Left renal pelvis (tissue), 4 donors: Measurements from ENCODE around the gene HTT. TPM values are rescaled to one million over a fixed set of nuclear protein-coding genes. Genes with fewer than 3 reads are reported as not detected.
A peak's percentile ranks its signal among the peaks of the same experiment; 100 is the strongest.

ENCODE experiments used
- DNase-seq, 4 donors: peaks; one replicate each; pipeline ENCODE4 v3.0.0-alpha.2; 2013; ENCODE audit warnings: low read depth in 4 of 4, low spot score in 3 of 4
- polyA plus RNA-seq, 4 donors: library from polyadenylated mRNA; unstranded; fragments of 120-200 nt; gene quantifications; one replicate each; pipeline ENCODE4 v1.2.1, GENCODE V29; 2013; ENCODE audit not compliant: insufficient read length in 4 of 4

HTT gene
- polyA plus RNA-seq, 4 donors = 20.7 to 41.5 (median 33.9) TPM

- DNase-seq = no peak
Measured at GRCh38 chr4:3245676-3246075, 171.2 kb downstream of the HTT start.

GRCh38 chr4:3246458-3247398 lies 172.2 kb downstream of the HTT start:
- no peak for DNase-seq

GRCh38 chr4:3247399-3248177 lies 173.1 kb downstream of the HTT start:
- no peak for DNase-seq

- no peak for DNase-seq
Measured at GRCh38 chr4:3248178-3248480, 173.6 kb downstream of the HTT start.

- peak in 2 of 4 donors; percentile 44 to 61 for DNase-seq
Measured at GRCh38 chr4:3248811-3249661, 174.6 kb downstream of the HTT start, which contains the start of gene MSANTD1. MSANTD1 (plus strand) TSS chr4:3249159; CDS start chr4:3249223, 64 bp downstream.

- DNase-seq = no peak
Measured at GRCh38 chr4:3249711-3250437, 175.4 kb downstream of the HTT start.

- no peak for DNase-seq
Measured at GRCh38 chr4:3250438-3250955, 176.0 kb downstream of the HTT start.

- DNase-seq = no peak
Measured at GRCh38 chr4:3250956-3251690, 176.6 kb downstream of the HTT start.

GRCh38 chr4:3251691-3252479 lies 177.4 kb downstream of the HTT start:
- DNase-seq = no peak

- DNase-seq = no peak
Measured at GRCh38 chr4:3252480-3252828, 178.0 kb downstream of the HTT start.

- no peak for DNase-seq
Measured at GRCh38 chr4:3252831-3253641, 178.6 kb downstream of the HTT start.

GRCh38 chr4:3253808-3254207 lies 179.3 kb downstream of the HTT start:
- no peak for DNase-seq

- DNase-seq = no peak
Measured at GRCh38 chr4:3254302-3255131, 180.0 kb downstream of the HTT start.

GRCh38 chr4:3255611-3256186 lies 181.2 kb downstream of the HTT start:
- no peak for DNase-seq

- DNase-seq = no peak
Measured at GRCh38 chr4:3256230-3257102, 182.0 kb downstream of the HTT start.
